Fibroblast of upper back skin (primary cell): ENCODE measurements around the gene BRCC3.

ENCODE experiments used
- DNase-seq: peaks from one replicate; pipeline ENCODE4 v3.0.0-alpha.2; 2013

The BRCC3 gene

DNA sequence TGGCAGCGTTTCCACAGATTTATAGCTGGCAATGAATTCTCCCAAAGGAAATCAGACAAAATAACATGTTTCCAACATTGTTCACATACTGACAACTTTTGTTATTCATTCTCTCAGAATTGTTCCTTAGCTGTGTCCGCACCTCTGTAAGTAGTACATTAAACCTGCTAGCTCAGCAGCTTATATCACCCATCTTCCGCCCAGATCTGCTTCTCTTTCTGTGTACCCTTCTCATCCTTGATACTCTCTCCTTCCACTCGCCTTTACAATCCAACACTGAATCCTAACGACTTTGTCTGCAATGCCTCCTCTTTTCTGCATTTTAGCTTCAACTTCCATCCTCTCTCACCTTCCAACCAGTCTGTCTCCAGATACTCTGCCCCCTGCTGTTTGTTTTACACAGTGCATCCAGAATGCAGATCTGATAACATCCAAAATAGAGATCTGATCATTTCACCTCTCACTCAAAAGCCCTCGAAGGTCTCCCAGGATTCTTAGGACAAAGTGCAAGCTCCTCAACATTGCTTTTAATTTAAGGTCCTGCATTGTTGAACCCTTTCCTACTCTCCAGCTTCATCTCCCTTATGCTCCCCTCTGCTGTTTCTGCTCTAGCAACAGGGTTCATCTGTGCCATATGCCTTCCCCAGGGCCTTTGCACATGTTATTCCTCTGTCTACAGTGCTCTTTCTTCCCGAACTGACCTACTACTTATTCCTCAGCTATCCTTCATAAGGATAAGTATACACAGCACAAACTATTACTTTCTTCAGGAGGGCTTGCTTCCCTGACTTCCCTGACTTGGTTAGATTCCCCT, 77.6 kb downstream of the BRCC3 start:
- peak; percentile 11 for DNase-seq

- no peak for DNase-seq
Observed at GRCh38 chrX:155169881-155170280, 98.6 kb downstream of the BRCC3 start.
